GM19238 (cell line): Measurements from ENCODE around the gene ZFPM1.

Experiments used
- DNase-seq: peaks from one replicate; pipeline ENCODE4 v3.0.0; 2011; ENCODE audit warnings: low spot score; ENCODE audit not compliant: insufficient read length

Gene ZFPM1

DNA sequence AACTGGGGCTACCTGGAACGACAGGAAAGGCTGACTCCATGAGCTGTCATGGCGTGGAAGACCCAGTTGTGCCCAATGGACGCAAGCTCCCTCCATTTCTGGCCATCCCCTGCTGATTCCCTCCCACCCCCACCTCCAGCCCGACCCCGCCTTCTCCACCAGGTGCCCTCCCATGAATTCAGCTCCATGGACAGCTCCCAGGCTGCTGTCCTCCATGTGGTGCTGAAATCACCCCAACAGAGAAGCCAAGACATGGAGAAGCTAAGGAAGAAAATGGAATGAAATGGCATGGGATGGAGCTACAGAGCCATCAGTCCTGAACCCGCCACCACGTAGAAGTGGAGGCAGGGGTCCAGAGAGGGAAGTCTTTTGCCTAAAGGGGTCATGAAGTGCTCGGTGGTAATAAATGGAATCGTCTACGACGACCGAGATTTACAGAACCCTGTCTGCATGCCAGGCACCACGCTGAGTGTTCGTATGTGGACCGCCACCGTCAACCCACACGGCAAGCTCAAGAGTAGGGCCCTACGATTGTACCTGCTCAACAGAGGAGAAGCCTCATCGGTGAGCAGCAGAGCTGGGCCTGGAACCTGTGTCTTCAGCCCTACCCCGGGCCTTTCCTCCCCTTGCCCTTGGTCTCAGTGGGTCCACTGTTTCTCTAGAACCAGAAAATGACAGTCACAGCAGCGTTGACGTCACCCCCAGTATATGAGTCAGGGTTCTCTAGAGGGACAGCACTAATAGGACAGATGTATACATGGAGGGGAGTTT, 107.8 kb downstream of the ZFPM1 start:
- no peak for DNase-seq

DNA sequence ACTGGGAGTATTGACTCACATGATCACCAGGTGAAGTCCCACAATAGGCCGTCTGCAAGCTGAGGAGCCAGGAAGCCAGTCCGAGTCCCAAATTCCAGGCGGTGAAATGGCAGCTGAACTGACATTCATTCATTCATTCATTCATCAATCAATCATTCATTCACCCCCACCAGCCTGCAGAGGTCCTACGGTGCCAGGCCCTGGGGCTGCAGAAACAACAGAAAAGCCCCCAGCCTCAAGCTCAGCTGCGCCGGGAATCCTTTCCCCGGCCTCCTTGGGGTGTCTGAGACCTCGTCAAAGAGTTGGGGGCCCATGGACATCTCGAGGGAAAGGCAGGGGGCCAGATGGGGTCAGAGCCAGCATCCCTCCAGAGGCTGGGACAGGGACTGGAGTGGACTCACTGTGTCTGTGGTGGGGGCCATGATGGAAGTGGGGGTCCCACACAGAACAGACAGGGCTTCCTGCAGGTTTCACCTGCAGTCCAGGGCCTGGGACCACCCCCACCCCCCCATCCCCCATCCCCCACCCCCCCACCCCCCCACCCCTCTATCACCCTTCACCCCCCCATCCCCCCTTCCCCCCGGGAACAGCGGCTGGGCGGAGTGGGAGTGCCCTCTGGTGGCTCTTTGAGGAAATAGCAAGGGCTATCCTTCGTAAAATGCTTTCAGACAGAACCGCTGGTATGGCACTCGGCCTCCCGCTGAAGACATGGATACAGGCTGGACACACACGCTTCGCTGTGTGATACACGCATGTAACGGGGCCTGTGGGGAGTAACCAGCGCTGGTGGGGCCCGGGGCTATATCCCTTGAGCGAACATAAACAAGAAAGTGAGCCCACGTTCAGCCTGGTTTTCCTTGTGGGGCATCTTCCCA, 108.6 kb downstream of the ZFPM1 start:
- peak; percentile 68 for DNase-seq

DNA sequence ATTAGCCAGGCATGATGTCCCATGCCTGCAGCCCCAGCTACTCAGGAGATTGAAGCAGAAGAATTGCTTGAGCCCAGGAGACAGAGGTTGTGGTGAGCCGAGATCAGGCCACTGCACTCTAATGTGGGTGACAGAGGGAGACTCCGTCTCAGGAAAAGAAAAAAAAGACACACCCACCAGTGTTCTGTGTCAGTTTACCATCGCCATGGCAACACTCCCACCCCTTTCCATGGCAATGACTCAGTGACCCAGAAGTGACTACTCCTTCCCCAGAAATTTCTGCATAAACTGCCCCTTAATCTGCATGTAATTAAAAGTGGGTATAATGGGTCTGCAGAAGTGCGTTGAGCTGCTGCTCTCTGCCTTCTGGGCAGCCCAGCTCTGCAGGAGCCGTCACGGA, 113.1 kb downstream of the ZFPM1 start:
- DNase-seq = no peak

DNA sequence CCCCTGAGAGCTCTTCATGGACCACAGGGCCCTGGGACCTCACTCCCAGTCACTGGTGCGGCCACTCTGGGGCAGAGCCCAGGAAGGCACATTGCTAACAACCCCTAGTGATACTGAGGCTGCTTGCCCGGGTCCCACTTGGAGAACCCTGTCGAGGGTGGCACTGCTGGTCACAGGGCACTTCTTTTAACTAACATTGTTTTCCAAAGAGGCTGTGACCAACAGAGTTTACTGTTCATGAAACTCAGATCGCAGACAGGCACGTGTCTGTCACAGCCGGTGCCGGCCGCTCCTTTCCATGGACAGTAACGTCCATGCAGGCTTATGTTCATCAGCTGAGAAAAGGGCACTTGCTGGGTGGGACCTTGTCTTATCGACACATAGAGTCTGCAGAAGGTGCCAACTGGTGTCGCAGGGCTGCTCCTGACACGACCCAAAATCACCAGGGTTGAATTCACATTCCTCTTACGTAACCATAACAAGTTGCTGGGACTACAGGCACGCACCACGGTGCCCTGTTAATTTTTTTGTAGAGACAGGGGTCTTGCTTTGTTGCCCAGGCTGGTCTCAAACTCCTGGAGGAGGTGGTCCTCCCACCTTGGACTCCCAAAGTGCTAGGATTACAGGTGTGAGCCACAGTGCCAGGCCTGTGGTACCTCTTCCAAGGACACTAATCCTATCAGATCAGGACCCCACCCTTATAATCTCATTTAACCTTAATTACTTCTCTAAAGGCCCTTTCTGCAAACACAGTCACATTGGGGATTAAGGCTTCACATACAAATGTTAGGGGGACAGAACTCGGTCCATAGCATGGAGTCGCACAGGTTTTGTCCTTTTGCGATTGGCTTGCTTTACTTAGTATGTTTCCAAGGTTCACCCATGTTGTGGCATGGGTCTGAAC, 115.9 kb downstream of the ZFPM1 start:
- DNase-seq = no peak

DNA sequence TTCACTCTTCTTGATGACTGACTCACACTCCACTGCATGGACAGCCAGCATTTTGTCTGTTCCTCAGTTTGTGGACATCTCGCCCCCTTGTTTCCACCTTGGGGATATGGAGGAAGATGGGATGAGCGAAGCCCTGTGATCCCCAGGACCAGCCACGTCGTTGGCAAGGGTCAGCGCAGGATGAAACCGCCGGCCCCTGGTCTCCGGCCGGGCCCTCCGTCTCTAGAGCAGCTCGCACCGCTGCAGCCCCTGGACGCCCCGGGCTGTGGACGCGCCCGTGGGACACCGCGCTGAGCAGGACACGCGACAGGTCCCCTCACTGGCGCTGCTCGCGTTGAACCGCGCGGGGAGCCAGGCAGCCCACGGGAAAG, 116.5 kb downstream of the ZFPM1 start:
- no peak for DNase-seq

DNA sequence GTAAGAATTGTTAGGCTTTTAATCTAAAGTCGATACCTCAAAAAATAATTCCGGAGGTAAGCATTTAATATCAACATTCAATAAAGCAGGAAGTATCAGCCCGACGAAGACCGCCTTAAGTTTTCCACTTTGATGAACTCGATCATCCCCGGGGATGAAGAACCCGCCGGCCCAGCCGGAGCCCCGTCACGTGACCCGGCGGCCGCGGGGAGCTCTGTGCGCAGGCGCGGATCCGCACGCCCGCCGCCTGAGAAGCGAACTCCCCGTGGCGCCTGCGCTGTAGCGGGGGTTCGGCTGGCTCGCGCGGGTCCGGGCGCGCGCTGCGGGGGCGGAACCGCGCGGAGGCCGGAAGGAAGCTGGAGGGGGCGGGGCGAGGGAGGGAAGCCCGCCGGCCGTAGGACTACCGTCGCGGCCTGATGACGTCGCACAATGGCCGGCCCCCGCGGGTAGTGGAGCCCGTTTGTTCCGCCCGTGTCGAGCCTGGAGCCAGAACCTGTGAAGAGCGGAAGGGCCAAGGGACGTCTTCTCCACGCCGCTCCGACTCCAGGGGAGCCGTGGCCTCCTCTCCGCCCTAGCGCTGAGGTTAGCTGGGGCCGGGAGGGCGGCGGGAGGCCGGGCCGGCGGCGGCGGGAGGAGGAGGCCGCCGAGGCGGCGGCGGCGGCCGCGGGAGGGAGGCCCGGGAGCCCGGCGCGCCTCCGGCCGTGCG, 117.1 kb downstream of the ZFPM1 start, which contains the start of gene ZC3H18:
Gene ZC3H18 (plus strand): TSS at position 419 of the 706 bp plus-strand sequence. CDS start 6,721 bp downstream, outside the sequence.
- DNase-seq = peak; percentile 100

DNA sequence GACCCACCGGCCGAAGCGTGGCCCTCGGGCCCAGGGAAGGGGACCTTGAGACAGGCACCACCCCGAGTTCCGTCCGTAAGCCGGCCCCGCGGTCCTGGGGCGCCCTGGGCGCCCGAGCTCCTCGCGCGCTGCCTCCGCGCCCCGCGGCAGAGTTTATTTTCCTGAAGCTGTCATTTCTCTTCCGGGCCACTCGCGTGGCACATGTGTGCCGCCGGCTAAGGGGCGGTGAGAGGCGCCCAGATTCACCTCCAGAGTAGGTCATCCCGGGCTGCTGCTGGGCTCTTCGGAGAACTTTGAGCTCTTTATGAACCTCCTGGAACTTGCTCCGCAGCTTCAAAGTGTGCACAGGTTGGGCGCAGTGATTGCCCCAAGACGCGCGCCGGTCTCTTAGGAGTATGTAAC, 117.6 kb downstream of the ZFPM1 start:
- no peak for DNase-seq

DNA sequence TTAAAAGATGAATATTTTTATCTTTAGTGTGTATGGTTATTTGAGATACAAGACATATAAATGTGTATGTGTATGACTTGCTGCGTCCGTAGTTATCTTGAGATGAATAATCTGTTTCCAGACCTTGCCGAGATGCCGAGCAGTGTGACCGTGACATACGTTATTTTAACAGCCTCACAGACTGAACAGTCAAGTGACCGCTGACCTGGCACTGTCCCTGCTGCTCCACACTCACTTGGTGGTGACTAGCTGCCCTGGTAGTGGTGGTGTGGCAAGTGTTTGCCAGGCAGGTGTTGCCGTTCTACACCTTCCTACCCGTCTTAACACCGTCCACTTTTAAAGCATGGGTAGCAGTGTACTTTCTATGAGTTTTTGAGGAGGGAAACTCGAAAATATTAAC, 122.2 kb downstream of the ZFPM1 start:
- no peak for DNase-seq

DNA sequence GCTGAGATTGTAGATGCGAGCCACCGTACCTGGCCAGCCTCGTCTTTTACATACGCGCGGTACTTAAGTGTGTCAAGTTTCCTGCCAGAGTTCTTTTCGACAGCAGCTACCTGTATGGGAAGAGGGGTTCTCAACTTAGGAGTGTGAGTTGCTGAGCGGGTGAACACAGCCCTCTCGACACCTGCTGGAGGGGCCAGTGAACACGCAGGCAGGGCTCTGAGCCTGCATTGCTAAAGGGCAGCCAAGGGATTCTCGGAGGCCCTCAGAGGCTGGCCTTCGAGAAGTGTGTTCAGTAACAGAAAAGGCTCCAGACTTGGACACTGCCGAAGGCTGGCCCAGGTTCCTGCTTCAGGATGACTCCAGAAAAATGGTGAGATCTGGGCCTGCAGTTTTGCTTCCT, 123.2 kb downstream of the ZFPM1 start:
- no peak for DNase-seq

DNA sequence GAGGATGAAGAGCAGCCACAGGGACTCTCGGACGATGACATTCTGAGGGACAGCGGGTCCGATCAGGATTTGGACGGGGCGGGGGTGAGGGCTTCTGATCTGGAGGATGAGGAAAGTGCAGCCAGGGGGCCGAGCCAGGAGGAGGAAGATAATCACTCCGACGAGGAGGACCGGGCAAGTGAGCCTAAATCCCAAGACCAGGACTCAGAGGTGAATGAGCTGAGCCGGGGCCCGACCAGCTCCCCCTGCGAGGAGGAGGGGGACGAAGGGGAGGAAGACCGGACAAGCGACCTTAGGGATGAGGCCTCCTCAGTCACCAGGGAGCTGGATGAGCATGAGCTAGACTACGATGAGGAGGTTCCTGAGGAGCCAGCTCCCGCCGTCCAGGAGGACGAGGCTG, 124.1 kb downstream of the ZFPM1 start:
- DNase-seq = no peak

DNA sequence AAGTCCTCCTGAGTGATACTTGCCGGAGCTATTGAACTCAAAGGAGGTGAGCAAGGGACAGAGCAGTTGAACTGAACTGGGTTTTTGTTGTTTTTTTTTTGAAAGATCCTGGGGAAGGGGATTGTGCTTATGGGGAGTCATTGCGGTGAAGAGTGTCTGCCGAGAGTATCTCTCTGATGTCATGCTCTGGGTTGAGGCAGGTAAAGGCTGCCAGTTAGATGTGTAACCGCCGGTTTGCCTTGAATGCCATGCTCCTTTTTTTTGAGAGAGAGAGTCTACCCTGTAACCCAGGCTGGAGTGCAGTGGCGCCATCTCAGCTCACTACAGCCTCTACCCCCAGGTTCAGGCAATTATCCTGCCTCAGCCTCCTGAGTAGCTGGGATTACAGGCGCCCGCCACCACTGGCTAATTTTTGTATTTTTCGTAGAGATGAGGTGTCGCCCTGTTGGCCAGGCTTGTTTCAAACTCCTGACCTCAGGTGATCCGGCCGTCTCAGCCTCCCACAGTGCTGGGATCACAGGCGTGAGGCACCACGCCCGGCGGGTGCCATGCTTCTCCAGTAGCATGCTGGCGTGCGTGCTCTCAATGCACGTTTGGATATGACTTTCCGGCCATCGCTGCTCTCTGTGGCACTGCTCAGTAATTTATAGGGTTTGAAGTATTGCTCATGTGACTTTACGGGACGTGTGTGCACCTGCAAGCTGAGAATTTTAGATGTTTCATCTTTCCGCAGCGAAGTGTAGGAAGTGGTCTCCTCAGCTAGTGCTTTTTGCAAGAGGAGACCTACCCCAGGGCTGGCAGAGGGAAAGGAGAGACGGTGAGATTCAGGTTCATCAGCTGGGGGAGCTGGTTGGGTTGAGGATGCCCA, 125.6 kb downstream of the ZFPM1 start:
- DNase-seq = no peak

DNA sequence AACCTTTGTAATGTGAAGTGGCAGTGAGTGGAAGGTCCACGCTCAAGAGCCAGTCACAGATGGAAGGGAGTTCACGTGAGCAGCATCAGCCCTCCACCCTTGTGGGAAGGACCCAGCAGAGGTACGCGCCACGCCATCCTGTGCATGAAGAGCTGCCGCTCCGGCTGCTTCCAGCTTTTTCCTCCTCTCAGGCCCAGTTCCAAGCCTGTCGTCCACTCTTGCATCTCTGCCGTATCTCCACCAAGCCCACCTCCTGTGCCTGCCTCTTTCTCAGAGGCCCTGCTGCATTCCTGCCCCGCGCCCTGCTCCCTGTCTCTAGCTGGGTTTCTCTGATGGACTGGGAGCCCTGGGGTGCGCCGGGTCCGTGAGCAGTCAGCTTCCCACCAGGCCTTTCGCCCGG, 127.3 kb downstream of the ZFPM1 start:
- DNase-seq = no peak

DNA sequence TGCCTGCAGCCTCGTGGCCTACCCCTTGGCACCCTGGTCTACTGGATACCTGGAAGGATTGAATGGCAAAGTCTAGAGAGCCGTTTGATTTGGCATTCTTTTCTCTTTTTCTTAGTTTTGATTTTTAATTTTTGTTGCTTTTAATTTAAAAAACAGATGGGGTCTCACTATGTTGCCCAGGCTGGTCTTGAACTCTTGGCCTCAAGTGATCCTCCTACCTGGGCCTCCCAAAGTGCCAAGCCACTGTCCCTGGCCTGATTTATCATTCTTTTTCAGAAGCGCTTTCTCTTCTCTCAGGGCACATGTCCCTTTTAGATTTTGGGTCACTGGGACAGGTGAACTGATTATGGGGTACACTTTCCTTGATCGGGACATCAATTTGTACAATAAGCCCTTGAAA, 128.0 kb downstream of the ZFPM1 start:
- no peak for DNase-seq

DNA sequence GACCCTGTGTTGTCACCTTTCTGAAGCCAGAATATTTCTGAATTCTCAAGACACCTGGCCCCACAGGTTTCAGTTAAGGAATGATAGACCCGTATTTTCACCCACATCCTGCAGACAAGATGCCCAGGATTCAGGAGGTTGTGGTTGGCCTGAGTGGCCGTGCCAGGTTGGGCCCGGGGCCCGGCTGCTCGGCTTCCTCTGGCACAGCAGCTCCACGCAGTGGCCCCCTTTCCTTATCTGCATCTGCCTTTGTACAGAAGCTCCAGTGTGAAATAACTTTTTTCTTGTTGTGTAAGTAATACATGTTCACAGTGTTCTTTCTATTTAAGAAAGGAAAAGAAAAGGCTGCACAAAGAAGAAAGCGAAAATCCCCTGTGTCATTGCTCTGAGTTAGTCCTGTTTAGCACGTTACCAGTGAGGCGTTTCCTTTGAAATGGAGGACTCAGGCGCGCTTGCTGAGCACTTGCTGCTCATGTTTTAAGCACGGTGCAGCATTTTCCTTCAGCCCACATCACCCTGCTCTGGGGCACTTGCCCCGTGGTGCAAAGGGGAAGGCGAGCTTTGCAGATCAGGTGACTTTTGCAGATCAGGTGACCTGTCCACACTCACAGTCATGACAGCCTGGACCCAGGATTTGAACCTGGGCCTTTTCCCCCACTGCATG, 130.0 kb downstream of the ZFPM1 start:
- no peak for DNase-seq

DNA sequence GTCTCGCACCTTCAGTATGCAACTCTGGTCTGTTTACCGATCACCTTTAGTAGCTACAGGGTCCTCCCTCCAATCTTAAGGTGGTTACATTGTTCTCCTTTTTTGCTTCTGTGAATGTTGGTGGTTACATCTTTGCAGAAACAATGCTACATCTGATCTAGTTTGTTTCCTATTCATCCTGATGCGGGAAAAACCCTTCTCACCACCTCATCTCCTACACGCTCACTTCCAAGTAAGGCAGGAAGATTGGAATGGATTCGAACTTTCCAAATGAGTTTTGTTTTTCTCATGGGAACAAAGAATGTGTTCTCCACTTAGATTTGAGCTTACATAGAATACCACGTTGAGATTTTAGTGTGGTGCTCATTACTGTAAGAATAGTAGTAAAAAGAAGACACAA, 131.6 kb downstream of the ZFPM1 start:
- no peak for DNase-seq

DNA sequence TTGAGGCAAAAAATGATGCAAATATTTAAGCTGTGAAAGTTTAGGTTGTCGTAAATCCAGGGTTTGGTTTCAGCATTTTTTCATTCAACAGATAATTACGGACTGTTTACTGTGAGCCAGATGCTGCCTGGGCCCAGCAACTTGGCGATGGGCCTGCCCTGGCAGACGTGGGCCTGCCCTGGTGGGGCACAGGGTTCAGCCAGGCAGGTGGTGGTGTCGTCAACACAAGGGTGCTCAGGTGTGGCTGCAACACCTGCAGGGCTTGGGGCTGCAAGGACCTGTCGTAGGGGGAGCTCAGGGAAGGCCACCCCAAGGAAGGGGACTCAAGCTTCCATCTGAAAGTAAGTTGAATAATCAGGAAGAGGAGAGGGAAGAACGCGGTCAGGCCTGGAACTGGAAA, 132.2 kb downstream of the ZFPM1 start:
- no peak for DNase-seq

DNA sequence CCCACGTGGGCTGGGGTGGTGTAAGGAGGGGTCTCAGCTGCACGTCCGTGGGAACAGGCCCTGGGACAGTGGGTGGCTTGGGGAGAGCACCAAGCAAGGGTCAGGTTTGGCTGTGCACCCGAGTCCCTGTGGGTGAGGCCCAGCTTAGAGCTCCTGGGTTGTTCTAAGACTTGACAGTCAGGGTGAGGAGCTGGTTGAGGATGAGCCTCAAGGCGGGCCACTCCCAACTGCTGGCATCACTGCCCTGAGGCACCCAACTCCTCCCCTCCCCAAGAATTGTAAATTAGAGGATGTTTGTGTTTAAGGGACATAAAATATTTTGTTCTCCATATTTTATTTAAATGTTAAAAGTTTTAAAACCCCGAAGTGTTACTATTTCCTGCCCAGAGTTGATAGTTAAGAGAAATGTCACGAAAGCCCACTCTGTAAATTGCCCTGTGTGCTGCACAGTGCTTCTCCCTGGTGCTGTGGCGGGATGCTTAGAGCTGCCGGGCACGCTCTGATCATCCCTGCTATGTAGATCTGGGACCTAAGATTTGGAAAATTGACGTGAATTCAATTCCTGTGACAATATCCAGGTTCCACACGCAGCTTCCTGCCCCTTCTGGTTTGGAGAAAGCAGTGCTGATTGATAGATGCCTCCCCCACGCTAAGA, 133.0 kb downstream of the ZFPM1 start:
- DNase-seq = no peak
